Measurements from ENCODE around the gene ANKZF1. TPM values are rescaled to one million over a fixed set of nuclear protein-coding genes. Genes with fewer than 3 reads are reported as not detected.
"Not testable (repeated sequence)": the region's sequence is repeated elsewhere in the genome, so short reads cannot be mapped to it uniquely, and the experiment has no call there.

The ANKZF1 gene
- total RNA-seq, 8 experiments from 2014 or later, result 24.3 to 78.1 (median 48.1) TPM

DNA sequence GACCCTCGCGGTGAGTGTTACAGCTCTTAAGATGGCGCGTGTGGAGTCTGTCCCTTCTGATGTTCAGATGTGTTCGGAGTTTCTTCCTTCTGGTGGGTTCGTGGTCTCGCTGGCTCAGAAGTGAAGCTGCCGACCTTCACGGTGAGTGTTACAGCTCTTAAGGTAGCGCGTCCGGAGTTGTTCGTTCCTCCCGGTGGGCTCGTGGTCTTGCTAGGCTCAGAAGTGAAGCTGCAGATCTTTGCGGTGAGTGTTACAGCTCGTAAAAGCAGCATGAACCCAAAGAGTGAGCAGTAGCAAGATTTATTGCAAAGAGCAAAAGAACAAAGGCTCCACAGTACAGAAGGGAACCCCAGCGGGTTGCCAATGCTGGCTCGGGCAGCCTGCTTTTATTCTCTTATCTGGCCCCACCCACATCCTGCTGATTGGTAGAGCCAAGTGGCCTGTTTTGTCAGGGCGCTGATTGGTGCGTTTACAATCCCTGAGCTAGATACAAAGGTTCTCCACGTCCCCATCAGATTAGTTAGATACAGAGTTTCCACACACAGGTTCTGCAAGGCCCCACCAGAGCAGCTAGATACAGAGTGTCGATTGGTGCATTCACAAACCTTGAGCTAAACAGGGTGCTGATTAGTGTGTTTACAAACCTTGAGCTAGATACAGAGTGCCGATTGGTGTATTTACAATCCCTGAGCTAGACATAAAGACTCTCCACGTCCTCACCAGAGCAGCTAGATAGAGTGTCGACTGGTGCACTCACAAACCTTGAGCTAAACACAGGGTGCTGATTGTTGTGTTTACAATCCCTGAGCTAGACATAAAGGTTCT lies 28.9 kb upstream of the ANKZF1 start:
- in situ Hi-C loops (cut with MboI; ENCODE audit: low pct_unique_long_range_greater_than_20kb in 2 of 9, low sequenced_read_pairs in 9 of 9, unreplicated experiment in 9 of 9); H3K4me3 ChIP-seq; H3K4me1 ChIP-seq (replicated peaks in 1 of 2); ATAC-seq (replicated peaks in 6 of 8); H3K27ac ChIP-seq: not testable (repeated sequence)
- WGBS, 10 experiments, result 66 to 95% (median 80%) methylated on average over 1 to 15 of the region's 26 CpGs; no CpG with 5 or more reads in 3 of the 10 experiments

DNA sequence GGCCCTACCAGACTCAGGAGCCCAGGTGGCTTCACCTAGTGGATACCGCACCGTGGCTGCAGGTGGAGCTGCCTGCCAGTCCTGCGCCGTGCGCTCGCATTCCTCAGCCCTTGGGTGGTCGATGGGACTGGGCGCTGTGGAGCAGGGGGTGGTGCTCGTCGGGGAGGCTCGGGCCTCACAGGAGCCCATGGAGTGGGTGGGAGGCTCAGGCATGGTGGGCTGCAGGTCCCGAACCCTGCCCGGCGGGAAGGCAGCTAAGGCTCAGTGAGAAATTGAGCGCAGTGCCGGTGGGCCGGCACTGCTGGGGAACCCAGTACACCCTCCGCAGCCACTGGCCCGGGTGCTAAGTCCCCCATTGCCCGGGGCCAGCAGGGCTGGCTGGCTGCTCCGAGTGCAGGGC lies 28.3 kb upstream of the ANKZF1 start:
- H3K4me1 ChIP-seq (replicated peaks in 1 of 2); ATAC-seq (replicated peaks in 6 of 8); H3K27ac ChIP-seq; H3K4me3 ChIP-seq; in situ Hi-C loops (cut with MboI; ENCODE audit: low pct_unique_long_range_greater_than_20kb in 2 of 9, low sequenced_read_pairs in 9 of 9, unreplicated experiment in 9 of 9): not testable (repeated sequence)
- 100% methylated on average over 1 of the region's 21 CpGs; no CpG with 5 or more reads in 9 of the 10 experiments for WGBS, 10 experiments

- H3K27ac ChIP-seq, result no peak overlapping the region
- H3K4me1 ChIP-seq (replicated peaks in 1 of 2), result peaks cover 7 to 11% of the 10 kb centered on the region in 2 donors
- no peak overlapping the region for H3K4me3 ChIP-seq
- 47 to 100% (median 84%) methylated on average over 1 to 6 of the region's 7 CpGs; no CpG with 5 or more reads in 1 of the 10 experiments for WGBS, 10 experiments
- no peak for ATAC-seq (replicated peaks in 6 of 8)
- in situ Hi-C loops (cut with MboI; ENCODE audit: low pct_unique_long_range_greater_than_20kb in 2 of 9, low sequenced_read_pairs in 9 of 9, unreplicated experiment in 9 of 9), result no loop called here
Observed at GRCh38 chr2:219204425-219205164, 25.0 kb upstream of the ANKZF1 start.

DNA sequence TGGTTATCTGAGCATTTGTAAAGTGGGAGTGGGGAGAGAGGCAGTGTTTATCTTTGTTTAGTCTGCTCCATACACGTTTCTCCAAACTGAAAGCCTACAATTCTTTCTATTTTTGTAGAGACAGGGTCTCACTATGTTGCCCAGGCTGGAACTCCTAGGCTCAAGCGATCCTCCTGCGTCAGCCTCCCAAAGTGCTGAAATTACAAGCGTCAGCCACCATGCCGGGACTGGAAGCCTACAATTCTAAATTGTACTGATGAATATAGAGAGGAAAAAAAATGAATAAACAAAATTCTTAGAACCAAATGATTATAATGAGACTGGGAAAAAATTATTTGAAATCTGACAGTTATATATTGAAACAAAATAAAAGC lies 24.5 kb upstream of the ANKZF1 start:
- WGBS, 10 experiments, result 72 to 100% (median 89%) methylated on average over 2 to 5 of the region's 5 CpGs
- Histone ChIP-seq H3K27ac (no peak overlapping the region), H3K4me1 (replicated peaks in 1 of 2) (peaks cover 7 to 11% of the 10 kb centered on the region in 2 donors), H3K4me3 (no peak overlapping the region)
- no peak for ATAC-seq (replicated peaks in 6 of 8)
- in situ Hi-C loops (cut with MboI; ENCODE audit: low pct_unique_long_range_greater_than_20kb in 2 of 9, low sequenced_read_pairs in 9 of 9, unreplicated experiment in 9 of 9), result no loop called here

DNA sequence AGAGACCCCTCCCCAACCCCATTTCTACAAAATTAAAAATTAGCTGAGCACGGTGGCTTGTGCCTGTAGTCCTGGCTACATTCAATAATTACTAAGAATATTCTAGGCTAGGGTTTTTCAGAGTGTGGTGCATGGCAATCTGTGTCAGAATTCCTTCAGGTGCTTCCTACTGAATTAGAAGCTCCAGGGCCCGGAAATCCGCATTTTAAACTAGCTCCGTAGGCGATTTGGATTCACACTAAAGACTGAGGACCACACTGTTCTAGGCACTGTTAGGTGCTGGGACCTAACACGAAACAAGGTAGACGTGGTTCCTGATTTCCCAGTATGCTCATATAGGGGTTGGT lies 23.7 kb upstream of the ANKZF1 start:
- in situ Hi-C loops (cut with MboI; ENCODE audit: low pct_unique_long_range_greater_than_20kb in 2 of 9, low sequenced_read_pairs in 9 of 9, unreplicated experiment in 9 of 9), result no loop called here
- peak overlapping the region; percentile 83 to 87 for H3K27ac ChIP-seq
- H3K4me1 ChIP-seq (replicated peaks in 1 of 2), result peaks cover 7 to 11% of the 10 kb centered on the region in 2 donors
- peak overlapping the region; percentile 54 to 91 (median 57) for H3K4me3 ChIP-seq
- ATAC-seq (replicated peaks in 6 of 8), result no peak
- 3 to 45% (median 14%) methylated on average over 2 to 7 of the region's 7 CpGs; no CpG with 5 or more reads in 2 of the 10 experiments for WGBS, 10 experiments

GRCh38 chr2:219206328-219207133 lies 23.1 kb upstream of the ANKZF1 start, which contains the start of gene ZFAND2B:
ZFAND2B (plus strand) TSS chr2:219206782; CDS start chr2:219206988, 206 bp downstream.
- H3K27ac ChIP-seq, result peak within 1 kb of the TSS; percentile 83 to 87
- in situ Hi-C loops (cut with MboI; ENCODE audit: low pct_unique_long_range_greater_than_20kb in 2 of 9, low sequenced_read_pairs in 9 of 9, unreplicated experiment in 9 of 9), result no loop called here
- peak within 1 kb of the TSS; percentile 54 to 91 (median 57) for H3K4me3 ChIP-seq
- 0 to 60% (median 1%) methylated on average over 1 to 8 of the region's 76 CpGs; no CpG with 5 or more reads in 4 of the 10 experiments for WGBS, 10 experiments
- peaks cover 7 to 11% of the 10 kb centered on the region in 2 donors for H3K4me1 ChIP-seq (replicated peaks in 1 of 2)
- peak; percentile 93 to 95 (median 94) for ATAC-seq (replicated peaks in 6 of 8)

DNA sequence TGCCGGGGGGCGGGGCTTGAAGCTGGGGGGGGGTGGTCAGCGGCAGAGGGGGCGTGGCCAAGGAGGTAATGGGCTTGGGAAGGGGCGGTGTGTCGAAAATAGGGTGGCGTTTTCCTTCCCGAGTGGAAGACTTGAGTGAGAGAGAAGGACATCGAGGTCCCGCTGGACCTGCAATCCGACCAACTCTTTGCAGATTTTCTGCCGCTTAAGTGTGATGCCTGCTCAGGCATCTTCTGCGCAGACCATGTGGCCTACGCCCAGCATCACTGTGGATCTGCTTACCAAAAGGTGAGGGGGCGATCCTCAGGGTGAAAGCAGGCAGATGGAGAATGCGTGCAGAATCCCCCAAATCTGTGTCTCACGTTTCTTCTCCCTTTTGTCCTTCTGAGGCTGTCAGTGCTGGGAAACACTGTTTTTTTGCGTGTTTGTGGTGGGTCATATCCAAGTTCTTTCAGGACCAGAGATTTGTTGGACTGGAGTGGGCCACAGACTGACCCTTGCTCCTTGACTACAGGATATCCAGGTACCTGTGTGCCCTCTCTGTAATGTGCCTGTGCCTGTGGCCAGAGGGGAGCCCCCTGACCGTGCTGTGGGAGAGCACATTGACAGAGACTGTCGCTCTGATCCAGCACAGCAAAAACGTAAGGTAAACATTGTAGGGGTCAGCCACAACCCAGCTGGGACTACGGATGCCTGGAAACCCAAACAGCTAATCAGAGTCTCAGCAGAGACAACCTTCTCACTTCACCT lies 22.3 kb upstream of the ANKZF1 start:
- peak overlapping the region; percentile 34 to 87 for H3K27ac ChIP-seq
- H3K4me3 ChIP-seq, result peak overlapping the region; percentile 54 to 91 (median 57)
- peak in 1 of 8 experiments; percentile 9 for ATAC-seq (replicated peaks in 6 of 8)
- in situ Hi-C loops (cut with MboI; ENCODE audit: low pct_unique_long_range_greater_than_20kb in 2 of 9, low sequenced_read_pairs in 9 of 9, unreplicated experiment in 9 of 9), result no loop called here
- WGBS, 10 experiments, result 0 to 57% (median 24%) methylated on average over 1 to 9 of the region's 22 CpGs; no CpG with 5 or more reads in 5 of the 10 experiments
- H3K4me1 ChIP-seq (replicated peaks in 1 of 2), result peaks cover 7 to 11% of the 10 kb centered on the region in 2 donors

- H3K27ac ChIP-seq, result peak overlapping the region in 1 of 2 donors; percentile 87
- H3K4me1 ChIP-seq (replicated peaks in 1 of 2), result peaks cover 7 to 11% of the 10 kb centered on the region in 2 donors
- ATAC-seq (replicated peaks in 6 of 8), result no peak
- in situ Hi-C loops (cut with MboI; ENCODE audit: low pct_unique_long_range_greater_than_20kb in 2 of 9, low sequenced_read_pairs in 9 of 9, unreplicated experiment in 9 of 9), result no loop called here
- WGBS, 10 experiments, result 57 to 100% (median 84%) methylated on average over 1 to 10 of the region's 17 CpGs; no CpG with 5 or more reads in 1 of the 10 experiments
- H3K4me3 ChIP-seq, result peak overlapping the region in 3 of 5 donors; percentile 55 to 72 (median 57)
Observed at GRCh38 chr2:219207884-219208740, 21.5 kb upstream of the ANKZF1 start.

DNA sequence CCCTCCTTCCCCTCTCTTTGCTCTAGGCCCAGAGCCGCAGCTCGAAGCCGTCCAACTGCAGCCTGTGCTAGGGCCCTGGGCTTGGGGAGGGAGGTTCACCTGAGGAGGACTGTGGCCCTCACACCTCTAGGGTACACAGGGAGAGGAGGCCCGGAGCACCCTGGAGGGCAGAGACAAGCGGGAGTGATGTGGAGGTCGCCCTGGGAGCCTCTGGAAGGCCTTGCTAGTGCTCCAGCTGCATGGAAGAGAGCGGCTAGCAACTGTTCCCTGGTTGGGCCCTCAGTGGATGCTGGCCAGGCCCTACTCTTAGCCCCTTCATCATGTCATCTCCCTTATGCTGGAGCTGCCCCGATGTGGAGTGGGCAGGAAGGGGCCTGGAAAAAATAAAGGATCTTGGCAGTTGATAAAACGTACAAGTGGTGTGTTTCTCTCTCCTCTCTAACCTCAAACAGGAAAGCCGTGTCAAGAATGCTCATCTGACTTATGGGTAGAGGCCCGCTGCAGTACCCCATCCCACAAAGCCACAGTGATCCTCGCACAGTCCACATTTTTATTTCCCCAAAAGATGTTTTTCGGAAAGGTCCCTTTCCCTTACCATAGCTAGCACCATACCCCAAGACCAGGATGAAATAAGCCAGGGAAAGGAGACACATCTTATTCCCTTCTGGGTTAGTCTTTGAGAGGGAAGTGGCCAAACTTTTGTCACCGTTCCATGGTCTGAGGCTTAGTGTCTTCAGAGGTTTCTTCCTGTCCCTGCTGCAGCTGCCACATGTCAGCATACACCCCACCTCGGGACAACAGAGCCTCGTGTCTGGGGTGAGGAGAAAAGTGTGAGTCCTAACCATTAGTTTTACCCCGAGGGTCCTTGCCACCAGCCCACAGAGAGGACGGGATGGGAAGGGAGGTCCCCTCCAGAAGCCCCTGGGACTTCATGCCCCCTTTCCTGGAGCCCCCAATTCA lies 20.1 kb upstream of the ANKZF1 start:
- in situ Hi-C loops (cut with MboI; ENCODE audit: low pct_unique_long_range_greater_than_20kb in 2 of 9, low sequenced_read_pairs in 9 of 9, unreplicated experiment in 9 of 9), result no loop called here
- Histone ChIP-seq H3K27ac (no peak overlapping the region), H3K4me3 (no peak overlapping the region), H3K4me1 (replicated peaks in 1 of 2) (peaks cover 7 to 11% of the 10 kb centered on the region in 2 donors)
- WGBS, 10 experiments, result 46 to 95% (median 87%) methylated on average over 1 to 9 of the region's 18 CpGs; no CpG with 5 or more reads in 2 of the 10 experiments
- no peak for ATAC-seq (replicated peaks in 6 of 8)

DNA sequence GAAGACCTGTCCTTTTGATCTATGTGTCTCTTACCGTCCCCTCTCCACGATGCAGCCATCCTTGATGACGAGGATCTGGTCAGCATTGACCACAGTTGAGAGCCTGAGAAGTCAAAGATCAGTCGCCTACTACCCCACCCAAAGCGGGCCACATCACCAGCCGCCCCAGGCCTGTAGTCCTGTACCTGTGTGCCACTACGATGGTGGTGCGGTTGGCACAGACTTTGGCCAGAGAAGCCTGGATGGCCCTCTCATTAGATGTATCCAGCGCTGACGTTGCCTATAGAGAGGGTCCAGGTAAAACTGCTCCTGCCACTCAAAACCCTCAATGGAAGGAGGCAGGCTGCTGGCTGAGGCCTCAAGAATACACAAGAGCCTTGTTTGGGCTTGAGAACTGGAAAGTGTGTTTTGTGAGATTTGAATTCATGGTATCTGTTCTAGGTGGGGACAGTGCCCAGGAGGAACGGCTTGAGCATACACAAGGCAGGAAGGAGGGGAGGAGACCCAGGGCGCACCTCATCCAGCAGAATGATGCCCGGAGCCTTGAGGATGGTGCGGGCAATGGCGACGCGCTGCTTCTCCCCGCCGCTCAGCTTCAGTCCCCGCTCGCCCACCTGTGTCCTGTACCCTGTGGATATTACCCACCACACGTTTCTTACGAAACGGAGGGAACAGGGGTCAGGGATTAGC lies 19.3 kb upstream of the ANKZF1 start:
- H3K27ac ChIP-seq, result no peak overlapping the region
- no peak overlapping the region for H3K4me3 ChIP-seq
- H3K4me1 ChIP-seq (replicated peaks in 1 of 2), result peaks cover 7 to 11% of the 10 kb centered on the region in 2 donors
- no peak for ATAC-seq (replicated peaks in 6 of 8)
- 60 to 100% (median 93%) methylated on average over 1 to 14 of the region's 24 CpGs; no CpG with 5 or more reads in 2 of the 10 experiments for WGBS, 10 experiments
- in situ Hi-C loops (cut with MboI; ENCODE audit: low pct_unique_long_range_greater_than_20kb in 2 of 9, low sequenced_read_pairs in 9 of 9, unreplicated experiment in 9 of 9), result no loop called here
